Left renal pelvis (tissue), 4 donors: ENCODE measurements around the gene OR6K2. TPM values are rescaled to one million over a fixed set of nuclear protein-coding genes. Genes with fewer than 3 reads are reported as not detected.
"Not testable (repeated sequence)": the region's sequence is repeated elsewhere in the genome, so short reads cannot be mapped to it uniquely, and the experiment has no call there.

Source experiments
- DNase-seq, 4 donors: peaks; one replicate each; pipeline ENCODE4 v3.0.0-alpha.2; 2013; ENCODE audit warnings: low read depth in 4 of 4, low spot score in 3 of 4
- polyA plus RNA-seq, 4 donors: library from polyadenylated mRNA; unstranded; fragments of 120-200 nt; gene quantifications; one replicate each; pipeline ENCODE4 v1.2.1, GENCODE V29; 2013; ENCODE audit not compliant: insufficient read length in 4 of 4

The OR6K2 gene, protein sequence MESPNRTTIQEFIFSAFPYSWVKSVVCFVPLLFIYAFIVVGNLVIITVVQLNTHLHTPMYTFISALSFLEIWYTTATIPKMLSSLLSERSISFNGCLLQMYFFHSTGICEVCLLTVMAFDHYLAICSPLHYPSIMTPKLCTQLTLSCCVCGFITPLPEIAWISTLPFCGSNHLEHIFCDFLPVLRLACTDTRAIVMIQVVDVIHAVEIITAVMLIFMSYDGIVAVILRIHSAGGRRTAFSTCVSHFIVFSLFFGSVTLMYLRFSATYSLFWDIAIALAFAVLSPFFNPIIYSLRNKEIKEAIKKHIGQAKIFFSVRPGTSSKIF
- not detected for polyA plus RNA-seq

DNA sequence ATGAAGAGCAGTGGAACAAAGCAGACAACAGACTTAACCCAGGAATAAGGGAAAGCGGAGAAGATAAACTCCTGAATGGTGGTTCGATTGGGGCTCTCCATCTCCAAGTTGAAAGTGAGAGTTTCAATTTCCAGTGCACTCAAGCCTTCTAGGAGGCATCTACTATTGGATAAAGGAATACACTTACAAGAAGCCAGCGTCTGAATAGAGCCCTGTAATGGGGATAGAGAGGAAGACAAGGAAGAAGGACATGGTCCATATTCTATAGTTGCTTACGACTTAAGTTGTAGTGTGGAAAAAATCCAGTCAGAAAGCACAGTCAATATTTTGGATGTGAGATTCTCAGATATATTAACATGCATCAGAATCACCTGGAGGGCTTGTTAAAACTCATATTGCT, at the start of gene OR6K2:
Gene OR6K2, minus strand, starts transcription at position 101 of the 400 bp plus-strand sequence. Its CDS starts 0 bp downstream, at position 101.
- no peak for DNase-seq

GRCh38 chr1:158735848-158736247, 35.4 kb upstream of the OR6K2 start:
- no peak for DNase-seq

GRCh38 chr1:158732524-158732923, 32.1 kb upstream of the OR6K2 start:
- DNase-seq, result no peak

DNA sequence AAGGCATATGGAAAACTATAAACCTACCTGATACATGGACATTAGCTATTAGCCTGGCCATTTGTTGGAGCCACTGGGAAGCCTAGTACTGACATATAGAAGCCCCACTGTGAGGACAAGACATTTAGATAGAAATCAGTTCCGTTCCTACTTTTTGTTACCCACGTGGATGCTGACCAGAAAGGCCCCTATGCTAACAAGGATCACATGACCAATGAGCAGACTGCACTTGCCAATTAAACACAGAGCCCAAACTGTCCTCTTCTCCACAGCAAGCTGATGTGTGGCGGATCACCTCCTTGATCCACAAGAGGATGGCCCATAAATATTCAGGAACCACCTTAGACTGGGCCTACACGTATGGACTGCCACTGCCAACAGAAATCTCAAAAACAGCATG, 31.3 kb upstream of the OR6K2 start:
- DNase-seq, result no peak

GRCh38 chr1:158730453-158730852, 30.0 kb upstream of the OR6K2 start:
- DNase-seq, result no peak

DNA sequence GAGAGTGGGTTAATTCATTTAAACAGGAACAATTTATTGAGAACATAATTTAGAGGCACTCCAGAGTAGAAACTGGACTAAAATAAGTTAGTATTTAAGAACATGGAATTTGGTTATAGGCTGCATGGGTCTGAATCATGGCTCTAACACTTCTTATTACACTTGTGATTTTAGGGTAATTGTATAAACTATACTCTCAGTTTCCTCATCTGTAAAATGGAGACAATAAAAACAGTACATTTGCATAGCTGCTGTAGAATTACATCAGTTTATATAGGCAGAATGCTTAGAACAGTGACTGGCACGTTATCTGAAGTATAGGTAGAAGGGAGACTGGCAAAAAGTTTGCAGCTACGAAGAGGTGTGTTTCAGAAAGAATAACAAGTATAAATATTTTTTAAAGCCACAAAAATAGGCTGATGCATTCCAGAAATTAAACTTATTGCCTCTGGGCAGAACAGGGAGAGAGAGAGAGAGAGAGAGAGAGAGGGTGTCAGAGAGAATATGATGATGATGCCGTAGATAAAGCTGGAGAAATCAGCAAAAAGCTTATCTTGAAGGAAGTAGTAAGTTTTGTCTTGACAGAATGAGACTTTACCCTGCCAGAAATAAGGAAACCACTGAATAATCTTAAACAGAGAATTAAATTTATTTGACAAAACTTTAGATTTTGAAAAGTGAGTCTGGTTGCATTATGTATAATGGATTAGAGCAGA, 28.2 kb upstream of the OR6K2 start:
- no peak for DNase-seq

DNA sequence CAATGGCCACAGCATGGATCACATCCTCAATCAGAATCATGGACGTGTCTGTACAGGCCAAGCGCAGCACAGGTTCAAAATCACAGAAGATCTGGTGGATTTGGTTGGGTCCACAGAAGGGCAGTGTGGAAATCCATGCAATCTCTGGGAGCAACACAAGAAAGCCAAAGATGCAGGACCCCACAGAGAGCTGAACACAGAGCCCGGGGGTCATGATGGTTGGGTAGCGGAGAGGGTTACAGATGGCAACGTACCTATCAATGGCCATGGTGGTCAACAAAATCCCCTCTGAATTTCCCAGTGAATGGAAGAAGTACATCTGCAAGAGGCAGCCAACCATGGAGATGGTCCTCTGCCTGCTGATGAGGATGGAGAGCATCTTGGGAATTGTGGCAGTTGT, 24.0 kb upstream of the OR6K2 start:
- DNase-seq, result no peak

DNA sequence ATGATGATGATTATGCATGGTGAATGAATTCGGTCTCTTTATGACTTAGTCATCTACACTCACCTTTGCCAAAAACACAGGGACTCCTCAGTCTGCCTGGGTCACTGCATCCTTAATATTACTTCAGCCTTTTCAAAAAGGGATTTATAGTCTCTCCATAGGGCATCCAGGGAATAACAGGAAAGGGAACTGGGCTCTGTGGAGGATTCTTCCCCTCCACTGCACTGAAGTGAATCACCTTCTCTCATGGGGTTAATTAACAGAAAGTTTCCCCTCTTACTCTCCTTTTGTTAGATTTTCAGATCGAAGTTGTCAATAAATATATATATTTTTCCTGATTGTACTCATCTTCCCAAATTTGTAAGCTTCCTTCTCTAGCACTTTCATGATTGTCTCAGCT, 20.2 kb upstream of the OR6K2 start, which contains the start of gene OR6K3:
Gene OR6K3, minus strand, starts transcription at position 101 of the 400 bp plus-strand sequence. CDS start 2,605 bp downstream, outside the sequence.
- no peak for DNase-seq

- no peak for DNase-seq
Observed at GRCh38 chr1:158719664-158720063, 19.2 kb upstream of the OR6K2 start.

DNA sequence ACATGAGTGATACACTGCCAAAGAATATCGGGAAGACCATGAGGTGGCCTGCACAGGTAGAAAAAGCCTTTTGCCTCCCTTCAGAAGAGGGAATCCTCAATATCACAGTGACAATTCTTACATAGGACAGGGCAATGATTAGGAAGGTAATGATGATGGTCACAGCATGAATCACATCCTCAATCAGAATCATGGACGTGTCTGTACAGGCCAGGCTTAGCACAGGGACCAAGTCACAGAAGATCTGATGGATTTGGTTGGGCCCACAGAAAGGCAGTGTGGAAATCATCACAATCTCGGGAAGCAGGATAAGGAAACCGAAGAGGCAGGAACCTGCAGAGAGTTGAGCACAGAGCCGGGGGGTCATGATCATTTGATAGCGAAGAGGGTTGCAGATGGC, 16.9 kb upstream of the OR6K2 start:
- DNase-seq, result no peak

GRCh38 chr1:158716335-158716734, 15.9 kb upstream of the OR6K2 start:
- DNase-seq, result no peak

GRCh38 chr1:158714754-158715153, 14.3 kb upstream of the OR6K2 start:
- no peak for DNase-seq

DNA sequence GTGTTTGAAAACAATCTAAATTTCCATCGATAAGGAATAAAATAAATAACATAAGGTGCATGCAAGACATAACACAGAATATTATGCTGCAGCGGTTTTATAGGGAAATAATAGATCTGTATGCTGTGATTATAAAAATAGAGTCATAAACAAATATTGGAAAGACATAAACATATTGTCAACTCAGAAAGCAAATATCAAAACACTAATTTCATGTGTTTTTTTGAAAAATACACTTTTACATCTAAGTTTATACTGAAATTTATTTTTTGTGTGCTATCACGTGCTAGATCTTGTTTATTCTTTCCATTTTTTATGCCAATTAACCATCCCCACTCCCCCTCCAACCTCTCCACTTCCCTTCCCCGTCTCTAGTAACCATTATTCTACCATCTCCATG, 10.6 kb upstream of the OR6K2 start:
- DNase-seq, result no peak

DNA sequence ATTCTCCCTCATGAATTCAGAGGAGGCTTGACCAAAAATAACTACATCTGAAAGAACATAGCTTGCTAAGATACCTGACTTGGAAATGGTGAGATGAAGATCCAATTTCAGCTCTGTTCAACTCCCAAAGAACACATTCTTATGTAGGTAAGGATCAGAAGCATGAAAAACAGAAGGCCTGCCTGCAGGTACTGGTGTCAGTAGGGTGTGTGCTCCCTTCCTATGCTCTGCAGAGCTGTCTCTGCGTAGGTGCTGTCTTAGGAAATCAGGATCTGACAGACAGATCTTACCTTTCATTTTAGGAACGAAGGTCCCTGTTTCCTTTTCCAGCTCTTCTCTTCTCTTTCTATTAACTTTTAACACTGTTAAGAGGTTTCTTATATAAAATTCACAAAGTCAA, 5.6 kb upstream of the OR6K2 start:
- DNase-seq, result no peak

DNA sequence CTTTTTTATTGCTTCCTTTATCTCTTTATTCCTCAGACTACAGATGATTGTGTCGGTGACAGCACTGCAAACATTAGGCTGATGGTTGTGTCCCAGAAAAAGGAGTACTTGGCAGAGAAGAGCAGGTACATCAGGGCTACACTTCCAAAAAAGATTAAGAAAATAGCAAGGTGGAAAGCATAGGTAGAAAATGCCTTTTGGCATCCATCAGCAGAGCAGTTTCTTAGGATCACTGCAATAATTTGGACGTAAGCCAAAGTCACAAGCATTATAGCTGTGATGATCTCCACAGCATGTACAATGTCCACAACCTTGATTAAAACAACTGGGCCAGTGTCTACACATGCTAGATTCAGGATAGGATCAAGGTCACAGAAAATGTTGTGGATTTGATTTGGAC, 5.9 kb downstream of the OR6K2 start:
- DNase-seq, result no peak

GRCh38 chr1:158692356-158692755, 8.1 kb downstream of the OR6K2 start:
- no peak for DNase-seq

DNA sequence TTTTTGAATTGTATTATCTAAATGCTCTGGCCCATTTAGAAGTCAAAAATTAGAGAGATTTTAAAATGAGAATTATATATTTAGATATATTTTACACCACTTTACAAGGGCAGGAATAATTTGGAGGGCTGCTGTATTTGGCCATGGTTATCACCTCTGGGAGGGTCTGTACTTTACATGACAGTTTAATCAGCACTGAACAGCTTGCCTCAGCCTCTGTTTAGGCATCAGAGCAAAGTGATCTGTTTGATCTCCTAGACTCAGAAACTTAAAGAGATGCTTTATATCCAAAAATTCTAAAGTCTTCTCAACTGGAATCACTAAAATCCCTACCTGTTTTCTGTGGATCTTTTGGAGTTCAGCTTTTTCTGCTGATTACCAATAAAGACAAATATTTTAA, 8.5 kb downstream of the OR6K2 start:
- no peak for DNase-seq

DNA sequence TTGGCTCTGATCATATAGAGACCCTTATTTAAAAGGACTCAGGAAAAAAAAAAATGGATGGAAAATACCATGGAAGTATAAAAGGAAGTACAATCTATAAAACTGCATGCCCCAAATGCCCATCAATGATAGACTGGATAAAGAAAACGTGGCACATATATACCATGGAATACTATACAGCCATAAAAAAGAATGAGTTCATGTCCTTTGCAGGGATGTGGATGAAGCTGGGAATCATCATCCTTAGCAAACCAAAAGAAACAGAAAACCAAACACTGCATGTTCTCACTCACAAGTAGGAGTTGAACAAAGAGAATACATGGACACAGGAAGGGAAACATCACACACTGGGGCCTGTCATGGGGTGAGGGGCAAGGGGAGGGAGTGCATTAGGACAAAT, 9.3 kb downstream of the OR6K2 start:
- DNase-seq, result not testable (repeated sequence)

DNA sequence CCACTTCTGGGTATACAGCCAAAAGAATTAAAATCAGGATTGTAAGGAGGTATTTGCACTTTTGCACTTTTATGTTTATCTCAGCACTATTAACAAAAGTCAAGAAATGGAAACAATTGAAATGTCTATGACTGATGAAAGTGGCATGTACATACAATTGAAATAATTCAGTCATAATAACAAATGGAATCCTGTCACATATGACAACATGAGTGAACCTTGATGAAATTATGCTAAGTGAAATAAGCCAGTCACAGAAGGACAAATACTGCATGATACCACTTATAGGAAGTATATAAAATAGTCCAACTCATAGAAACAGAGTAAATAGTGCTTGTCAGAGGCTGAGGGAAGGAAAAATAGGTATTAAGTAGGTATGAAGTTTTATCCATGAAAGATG, 10.6 kb downstream of the OR6K2 start:
- DNase-seq, result no peak

DNA sequence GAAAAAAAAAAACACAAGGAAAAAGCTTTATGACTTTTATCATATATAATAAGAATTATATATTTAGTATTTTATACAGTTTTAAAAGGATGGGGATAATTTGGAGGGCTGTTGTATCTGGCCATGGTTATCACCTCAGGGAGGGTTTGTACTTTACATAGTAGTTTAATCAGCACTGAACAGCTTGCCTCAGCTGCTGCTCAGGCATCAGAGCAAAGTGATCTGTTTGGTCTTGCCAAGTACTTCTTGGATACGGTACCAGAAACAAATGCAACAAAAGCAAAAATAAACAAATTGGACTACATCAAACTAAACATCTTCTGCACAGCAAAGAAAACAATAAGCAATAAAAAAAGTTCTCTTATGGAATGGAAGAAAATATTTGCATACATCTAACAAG, 11.3 kb downstream of the OR6K2 start:
- no peak for DNase-seq

- DNase-seq, result not testable (repeated sequence)
Observed at GRCh38 chr1:158688343-158688742, 12.1 kb downstream of the OR6K2 start.

DNA sequence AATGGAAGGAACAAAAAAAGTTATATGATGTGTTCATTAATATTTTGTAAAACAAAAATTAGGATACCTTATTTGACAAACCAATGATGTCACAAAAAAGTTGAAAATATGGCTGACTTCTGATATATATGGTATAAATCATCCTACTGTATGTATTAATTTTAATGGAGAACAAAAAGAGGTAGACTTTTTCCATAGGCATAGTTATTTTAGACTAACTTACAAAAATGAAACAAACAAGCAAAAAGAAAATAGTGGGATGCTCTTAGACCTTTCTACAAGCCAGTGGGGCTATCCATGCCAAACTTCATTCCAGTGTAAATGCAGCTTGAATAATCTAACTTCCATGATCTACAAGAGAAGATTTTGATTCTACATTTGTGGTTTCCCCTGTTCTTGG, 13.4 kb downstream of the OR6K2 start:
- no peak for DNase-seq
